Stimulated activated CD8-positive, alpha-beta memory T cell treated with anti-CD3 and anti-CD28 coated beads, Interleukin-4, amount 100 ng/mL, for 4 hours (primary cell): ENCODE results near the gene SALL4.
"Not testable (repeated sequence)": the region's sequence is repeated elsewhere in the genome, so short reads cannot be mapped to it uniquely, and the experiment has no call there.

ENCODE experiments used
- DNase-seq, 2 donors: peaks; one replicate each; pipeline ENCODE4 v3.0.0-alpha.2; 2020; ENCODE audit warnings: low read depth in 2 of 2, low spot score in 1 of 2

The SALL4 gene

DNA sequence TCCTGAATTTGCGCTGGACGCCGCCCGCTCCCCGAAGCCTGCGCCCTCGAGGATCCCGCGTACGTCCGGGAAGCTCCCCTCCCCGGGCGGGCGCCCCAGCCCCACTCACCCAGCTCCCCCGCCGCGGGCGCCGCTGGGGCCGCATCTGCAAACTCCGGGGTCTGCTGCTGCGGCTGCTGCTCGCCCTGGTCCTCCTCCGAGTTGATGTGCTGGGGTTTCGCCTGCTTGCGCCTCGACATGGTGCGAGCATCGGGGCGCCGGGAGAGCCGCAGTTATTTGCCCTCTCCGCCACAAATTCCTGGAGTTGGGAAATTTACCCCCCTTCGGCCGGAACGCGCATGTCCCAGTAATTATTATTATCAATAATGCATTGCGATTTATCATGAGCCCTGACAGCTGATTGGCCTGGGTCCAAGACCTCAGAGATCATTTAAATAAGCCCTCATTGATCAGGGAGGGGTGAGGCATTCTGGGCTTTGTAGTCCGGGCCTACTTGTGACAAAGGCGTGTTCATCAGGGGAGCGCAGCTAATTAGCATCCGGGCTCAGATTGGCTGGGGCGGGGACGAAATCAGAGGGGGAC is at the start of gene SALL4:
Gene SALL4, minus strand, starts transcription at position 352 of the 582 bp plus-strand sequence. Its CDS starts 113 bp downstream, at position 239.
- no peak for DNase-seq

DNA sequence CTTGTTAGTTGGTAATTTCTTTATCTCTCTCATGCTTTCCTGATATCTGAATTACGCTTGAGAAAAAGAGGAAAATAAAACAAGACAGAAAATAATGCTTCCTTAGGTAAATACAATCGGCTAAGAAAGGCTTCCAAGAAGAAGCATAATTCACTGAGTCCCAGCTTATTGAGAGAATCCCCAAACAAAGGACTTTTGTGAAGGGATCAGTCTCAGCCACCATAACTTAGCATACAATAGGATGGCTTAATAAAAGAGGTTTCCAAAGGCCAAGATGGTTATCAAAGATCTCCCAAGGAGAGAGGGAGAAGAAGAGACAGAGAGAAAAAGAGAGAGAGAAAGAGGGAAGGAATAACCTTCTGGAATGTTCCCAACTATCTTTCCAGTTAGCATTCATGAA is 46.0 kb upstream of the SALL4 start:
- no peak for DNase-seq

DNA sequence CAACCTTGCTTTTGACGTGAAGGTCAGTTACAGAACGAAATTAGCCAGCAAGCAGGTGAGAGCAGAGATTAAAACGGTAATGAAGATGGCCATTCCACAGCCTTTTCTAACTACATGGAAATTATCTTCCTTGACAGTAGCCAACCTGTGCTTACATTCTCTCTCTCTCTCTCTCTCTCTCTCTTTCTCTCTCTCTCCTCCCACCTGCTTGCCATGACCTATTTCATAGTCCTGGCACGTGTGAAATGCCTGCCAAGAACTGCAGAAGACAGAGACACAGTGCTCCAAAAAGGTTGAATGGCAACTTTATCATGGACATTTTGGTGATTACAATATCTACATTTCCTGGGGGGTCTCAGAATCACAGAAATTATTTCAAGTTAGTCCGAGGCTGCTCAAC is 38.5 kb upstream of the SALL4 start:
- no peak for DNase-seq

DNA sequence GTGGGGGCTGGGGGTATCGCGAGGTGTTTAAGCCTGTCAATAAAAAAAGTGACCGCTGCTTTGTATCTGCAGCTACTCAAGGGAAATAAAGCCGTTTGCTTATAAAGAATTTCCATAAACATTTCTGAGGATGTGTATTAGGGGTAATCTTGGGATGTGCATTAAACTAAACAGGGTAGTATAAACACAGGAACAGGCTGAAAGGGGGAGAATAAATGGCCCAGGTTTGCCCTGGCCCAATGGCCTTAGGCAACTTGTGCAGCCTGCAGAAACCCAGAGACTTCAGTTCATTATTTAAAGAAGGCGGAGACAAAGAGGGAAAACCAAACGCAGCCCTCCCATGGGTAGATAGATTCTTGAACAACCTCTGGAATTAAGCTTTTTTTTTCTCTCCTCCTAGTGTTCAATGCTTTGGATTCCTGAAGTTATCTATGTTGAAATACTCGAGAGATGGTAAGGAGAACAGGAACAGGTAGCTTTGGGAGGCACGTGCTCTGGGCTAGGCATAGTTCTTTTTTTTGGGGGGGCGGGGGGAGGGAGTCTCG is 35.6 kb upstream of the SALL4 start:
- no peak for DNase-seq

DNA sequence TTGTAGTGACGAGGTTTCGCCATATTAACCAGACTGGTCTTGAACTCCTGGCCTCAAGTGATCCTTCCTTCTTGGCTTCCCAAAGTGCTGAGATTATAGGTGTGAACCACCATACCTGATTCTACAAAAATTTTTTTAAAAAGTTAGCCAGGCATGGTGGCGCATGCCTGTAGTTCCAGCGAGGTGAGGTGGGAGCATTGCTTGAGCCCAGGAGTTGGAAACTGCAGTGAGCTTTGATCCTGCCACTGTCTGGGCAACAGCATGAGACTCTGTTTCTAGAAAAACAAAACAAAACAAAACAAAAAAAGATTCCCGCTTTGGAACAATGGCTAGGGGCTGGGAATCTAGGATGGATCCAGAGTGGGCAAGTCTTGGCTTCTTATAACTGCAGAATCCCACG is 35.1 kb upstream of the SALL4 start:
- no peak for DNase-seq

DNA sequence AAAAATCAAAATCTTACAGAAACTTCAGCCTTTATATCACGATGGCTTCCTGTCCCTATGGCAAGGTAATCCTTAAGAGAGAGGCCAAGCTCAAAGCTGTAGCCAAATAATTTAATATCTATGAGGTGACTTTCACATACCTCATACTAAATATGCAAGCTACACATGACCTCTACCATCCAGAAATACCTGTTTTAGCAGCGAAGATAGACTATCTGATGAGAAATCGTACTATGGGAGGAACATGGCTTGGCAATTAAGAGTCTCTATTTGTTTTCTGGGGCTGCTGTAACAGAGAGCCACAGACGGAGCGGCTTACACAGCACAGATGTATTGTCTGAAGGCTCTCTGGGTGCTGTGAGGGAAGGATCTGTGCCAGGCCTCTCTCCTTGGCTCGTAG is 31.0 kb upstream of the SALL4 start:
- no peak for DNase-seq

DNA sequence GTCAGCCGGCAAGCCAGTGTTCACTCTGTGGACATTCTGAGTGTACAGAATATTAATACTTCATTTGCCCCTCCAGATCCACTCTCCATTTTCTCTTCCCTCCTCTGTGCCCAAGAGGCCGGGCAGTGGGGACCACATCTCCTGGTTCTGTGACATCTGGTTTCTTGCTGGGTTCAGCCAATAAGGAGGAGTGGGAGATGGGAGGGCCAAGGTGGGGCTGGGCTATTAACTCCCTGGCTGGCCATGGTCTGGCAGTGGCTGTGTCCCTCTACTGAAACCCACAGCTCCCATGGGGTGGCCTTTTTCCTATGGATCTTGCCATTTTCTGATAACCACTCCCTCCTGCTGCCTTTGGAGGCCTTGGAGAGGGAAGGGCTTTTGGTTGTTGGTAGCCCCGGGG is 30.0 kb upstream of the SALL4 start:
- no peak for DNase-seq

DNA sequence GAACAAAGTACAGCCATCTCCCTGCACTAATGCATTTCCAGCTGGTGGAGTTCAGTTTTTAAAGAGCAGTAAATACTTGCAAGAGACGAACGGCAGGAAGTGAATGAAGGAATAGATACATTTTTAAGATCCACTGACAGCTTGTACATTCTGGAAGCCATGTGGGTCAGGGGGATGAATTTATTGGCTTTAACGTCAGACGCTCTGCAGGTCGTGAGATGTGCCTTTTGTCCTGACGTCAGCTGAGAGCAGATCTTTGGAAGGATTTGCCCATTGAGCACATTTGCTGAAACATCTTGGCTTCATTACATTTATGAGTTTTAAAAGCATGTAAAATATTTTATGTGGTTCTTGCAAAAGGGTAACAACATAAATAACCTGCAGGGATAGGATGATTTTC is 29.5 kb upstream of the SALL4 start:
- no peak for DNase-seq

DNA sequence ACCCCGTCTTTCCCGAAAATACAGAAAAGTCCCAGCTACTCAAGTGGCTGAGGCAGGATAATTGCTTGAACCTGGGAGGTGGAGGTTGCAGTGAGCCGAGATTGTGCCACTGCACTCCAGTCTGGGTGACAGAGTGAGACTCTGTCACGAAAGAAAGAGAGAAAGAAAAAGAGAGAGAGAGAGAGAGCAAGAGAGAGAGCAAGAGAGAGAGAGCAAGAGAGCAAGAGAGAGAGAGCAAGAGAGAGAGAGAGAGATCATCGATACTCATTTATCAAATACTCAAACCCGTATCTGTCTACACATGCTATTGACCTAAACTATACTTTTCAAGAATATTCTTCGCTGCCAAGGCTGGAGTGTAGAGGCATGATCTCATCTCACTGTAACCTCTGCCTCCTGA is 28.2 kb upstream of the SALL4 start:
- DNase-seq = no peak

DNA sequence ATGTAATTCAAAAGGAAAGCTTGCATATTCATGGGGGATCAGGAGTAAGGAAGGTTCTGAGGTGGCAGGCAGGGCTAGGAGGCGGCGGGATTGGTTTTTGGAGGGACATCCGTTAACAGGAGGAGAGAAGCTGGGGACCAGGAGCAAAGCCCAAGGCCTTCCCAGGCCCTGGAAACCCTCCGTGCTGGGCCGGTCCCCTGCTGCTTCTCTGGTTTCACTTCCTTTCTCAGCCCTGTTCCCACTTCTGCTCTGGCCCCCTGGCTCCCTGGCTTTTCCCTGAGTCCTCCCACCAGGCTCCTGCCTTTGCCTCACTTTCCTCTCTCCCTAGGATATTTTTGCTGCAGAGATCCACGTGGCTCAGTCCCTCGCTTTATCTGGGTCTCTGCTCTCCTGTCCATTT is 26.4 kb upstream of the SALL4 start:
- DNase-seq = no peak

DNA sequence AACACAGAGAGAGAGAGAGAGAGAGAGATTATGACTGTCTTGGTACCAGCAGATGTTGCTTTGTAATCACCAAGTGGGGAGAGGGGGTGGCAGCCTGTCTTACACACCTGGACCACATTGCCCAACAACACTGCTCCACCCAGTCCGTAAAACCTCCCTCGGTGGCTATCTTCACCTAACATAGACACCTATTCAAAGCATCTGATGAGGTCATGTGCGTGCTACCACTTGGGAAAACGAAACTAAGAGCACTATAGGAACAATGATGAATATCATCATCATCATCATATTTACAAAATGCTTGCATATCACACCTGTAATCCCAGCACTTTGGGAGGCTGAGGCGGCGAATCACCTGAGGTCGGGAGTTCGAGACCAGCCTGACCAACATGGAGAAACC is 24.1 kb upstream of the SALL4 start:
- DNase-seq = no peak

DNA sequence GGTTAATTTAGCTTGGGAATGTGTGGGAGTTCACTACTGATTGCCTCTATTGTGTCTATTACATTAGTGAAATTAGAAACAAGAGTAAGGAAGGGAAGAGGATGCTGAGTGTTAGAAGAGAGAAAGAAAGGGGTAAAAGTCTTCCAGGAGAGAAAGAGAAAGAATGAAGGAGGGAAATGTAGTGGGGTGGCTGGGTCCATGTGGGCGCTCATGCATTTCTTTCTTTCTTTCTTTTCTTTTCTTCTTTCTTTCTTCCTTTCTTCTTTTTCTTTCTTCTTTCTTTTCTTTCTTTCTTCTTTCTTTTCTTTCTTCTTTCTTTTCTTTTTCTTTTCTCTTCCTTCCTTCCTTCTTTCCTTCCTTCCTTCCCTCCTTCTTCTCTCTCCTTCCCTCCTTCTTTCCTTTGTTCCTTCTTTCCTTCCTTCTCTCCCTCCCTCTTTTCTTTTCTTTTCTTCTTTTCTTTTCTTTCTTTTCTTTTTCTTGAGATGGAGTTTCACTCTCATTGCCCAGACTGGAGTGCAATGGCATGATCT is 16.2 kb upstream of the SALL4 start:
- DNase-seq = no peak

DNA sequence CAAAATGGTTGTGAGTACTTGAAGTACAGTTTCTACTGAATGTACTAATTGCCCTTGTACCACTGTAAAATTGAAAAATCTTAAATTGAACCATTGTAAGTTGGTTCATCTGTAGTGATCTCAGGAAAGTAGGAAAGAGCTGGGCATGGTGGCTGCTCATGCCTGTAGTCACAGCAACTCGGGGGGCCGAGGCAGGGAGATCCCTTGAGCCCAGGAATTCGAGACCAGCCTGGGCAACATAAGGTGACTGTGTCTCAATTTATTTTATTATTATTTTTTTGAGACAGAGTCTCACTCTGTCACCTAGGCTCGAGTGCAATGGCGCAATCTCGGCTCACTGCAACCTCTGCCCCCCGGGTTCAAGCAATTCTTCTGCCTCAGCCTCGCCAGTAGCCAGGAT is 14.5 kb upstream of the SALL4 start:
- not testable (repeated sequence) for DNase-seq

DNA sequence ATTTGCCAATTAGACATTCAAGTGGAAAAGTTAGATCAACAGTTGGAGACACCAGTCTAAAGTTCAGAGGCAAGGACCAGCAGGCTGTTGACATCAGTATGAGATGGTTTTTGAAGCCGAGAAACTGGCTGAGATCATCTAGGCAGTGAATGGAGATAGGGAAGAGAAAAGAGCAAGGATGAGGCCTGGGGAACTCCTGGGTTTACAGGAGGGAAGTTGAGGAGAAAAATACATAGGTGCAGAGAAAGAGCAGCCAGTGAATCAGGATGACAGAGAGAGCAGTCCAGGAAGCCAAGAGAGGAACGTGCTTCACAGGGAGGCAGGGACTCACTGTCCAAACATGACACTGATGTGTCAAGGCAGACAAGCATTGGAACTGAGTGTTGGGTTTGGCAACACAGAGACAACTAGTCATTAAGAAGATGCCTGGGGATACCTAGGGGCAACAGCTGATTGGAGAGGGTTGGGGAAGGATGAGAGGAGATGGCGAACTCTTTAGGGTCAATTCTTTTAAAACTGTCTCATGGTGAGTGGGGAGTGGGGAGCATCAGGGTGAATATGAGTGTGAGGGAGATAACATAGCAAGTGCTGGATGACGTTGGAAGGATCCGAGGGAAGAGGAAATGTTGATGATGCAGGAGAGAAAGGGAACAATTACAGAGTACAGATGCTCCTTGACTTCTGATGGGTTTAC is 13.2 kb upstream of the SALL4 start:
- DNase-seq = no peak

DNA sequence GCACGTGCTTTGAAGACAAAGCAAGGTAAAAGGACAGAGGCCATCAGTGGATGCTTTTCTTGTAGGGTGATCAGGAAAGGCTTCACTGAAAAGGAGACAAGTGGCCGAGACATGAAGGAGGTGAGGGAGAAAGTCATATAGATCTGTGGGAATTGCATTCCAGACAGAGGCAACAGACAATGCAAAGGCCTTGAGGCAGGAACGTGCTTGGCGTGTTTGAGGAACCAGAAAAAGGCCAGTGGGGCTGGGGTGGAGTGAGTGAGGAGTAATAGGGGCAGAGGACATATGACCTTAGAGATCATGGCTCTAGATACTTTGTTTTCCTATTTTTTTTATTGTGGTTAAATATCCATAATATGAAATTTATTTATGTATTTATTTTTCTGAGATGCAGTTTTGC is 10.5 kb upstream of the SALL4 start:
- no peak for DNase-seq

DNA sequence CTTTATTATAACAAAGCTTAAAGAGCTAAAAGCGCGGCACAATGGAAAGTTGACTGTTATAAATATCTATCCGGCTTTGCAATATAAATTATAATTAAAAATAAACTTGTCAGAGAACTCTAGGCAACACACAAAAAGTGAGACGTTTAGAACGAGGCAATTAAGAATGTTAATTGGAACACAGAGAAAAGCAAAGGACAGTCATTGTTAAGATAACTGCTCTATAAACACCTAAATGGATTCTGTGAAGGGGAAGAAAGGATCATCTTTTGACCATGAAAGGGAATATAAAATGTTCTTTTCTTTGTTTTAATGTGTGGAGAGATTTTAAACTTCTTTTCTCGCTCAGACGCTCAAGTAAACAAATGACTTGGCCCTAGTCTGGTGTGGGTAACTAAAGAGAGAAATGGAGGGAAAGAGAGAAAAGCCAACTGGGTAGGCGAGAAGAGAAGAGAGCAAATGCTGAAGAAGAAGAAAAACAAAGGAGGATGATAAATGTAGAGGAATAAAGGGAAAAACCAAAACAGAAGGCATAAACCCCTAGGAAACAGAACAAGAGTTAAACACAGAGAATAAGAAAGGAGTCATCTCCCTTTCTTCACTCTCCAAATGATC is 9.3 kb upstream of the SALL4 start:
- no peak for DNase-seq

DNA sequence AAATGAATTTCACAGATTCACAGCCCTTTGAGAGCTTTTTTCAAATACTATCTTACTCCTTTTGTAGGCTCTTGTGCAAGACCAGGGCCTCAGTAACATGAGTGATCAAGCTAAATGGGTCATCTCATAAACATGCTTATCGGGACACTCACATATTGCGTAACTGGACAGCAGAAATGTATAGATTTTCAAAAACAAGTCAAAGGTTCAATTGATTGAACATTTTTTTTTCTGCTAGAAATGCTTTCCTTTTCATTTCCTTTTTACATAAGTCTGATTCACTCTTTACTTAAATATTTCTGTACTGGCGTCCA is 8.7 kb upstream of the SALL4 start:
- no peak for DNase-seq

DNA sequence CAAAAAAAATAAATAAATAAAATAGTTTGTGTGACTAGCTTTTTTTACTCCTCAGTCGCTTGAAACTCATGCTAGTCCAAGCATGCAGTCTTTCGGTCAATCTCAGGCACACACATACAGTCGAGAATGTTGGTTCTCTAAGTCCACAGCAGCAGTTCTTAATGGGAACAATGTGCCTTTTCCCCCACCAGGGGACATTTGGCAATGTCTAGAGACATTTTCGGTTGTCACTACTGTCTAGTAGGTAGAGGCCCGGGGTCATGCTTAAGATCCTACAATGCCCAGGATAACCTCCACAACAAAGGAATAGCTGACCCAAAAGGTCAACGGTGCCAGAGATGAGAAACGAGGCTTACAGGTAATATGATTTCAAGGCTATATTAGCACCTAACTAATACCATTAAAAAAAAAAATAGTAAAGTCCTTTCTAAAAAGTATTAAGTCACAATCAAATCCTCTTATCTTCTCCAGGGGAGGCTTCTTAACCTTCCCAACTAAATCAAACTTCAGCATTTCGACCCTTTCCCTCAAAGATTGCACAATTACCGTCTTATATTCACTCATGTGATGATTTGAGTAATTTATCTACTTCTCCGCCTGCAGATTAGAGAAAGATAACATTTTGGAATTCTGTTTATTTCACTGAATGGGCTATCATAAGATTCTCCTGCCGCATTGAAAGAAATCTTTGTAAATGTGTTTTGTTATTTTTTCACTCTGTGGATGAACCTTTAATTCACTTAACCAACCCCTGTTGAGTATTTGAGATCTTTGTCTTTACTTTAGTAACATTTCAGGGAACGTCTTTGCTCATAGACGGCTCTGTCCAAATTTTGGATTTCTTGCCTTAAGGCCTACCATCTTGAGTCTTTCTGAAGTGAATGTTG is 8.1 kb upstream of the SALL4 start:
- no peak for DNase-seq

DNA sequence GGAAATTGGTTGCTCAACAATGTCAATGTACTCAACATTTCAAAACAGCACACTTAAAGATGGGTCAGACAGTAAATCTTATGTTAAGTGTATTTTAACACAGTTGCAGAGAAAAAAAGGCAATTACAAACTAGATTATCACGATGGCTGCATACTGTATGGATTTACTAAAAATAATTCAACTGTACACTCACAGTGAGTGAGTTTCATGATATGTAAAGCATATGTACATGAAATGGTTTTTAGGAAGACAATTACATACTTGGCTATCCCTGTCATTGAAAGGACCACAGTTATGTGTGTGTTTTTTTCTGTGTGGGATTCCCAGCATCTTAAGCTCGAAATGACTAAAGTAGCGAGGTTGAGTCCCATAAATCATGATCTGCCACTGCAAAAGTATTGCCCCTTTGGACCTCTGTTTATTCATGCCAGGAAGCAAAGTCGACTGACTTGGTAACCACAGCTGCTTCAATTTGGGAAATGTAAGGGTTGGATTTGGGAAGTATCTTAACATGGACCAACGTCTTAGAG is 5.5 kb upstream of the SALL4 start:
- DNase-seq = no peak

DNA sequence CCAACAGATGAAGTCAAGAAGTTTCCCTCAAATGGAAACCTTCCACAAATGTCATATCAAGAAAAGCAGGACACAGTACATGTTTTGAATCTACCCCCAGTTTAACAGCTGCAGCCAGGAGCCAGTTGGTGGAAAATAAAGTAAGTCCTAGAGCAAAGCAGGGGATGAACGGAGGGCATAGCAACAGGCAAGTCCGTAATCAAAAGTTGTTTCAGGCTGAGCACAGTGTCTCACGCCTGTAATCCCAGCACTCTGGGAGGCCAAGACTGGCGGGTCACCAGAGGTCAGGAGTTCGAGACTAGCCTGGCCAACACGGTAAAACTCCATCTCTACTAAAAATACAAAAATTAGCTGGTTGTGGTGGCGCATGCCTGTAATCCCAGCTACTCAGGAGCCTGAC is 2.4 kb upstream of the SALL4 start:
- no peak for DNase-seq

DNA sequence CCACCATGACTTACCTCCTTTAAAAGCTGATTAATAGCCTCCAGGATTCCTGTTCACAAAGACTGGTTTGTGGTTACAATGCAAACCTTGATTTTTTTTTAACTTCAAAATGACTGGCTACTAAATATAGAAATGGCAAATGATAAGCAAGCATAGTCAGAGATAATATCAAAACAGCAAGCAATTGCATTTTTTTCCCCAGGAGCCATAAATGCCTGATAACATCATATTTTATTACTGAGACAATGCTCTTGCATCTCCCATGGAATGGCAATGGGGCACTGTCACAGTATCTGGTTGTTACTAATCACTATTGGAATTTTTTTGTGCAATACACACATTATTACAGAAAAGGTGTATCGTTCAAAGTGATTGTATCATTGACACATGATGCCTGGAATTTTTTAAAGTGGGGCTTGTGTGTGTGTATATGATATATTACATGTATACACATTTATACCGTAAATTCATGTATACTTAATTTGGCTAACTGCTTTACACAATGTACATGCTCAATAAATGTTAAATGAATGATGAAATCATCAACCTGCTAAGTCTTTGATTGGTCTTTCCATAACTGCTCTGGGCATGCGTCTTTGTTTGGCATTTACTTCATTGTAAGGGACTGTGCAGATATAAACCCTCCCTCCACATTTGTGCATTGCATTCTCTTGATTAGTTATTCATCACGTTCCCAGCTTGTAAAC is 980 bp upstream of the SALL4 start:
- DNase-seq = no peak
